WTC11 (cell line): ENCODE results near the gene ALDH16A1. TPM values are rescaled to one million over a fixed set of nuclear protein-coding genes. Genes with fewer than 3 reads are reported as not detected.

Experiments used
- ATAC-seq: fragments of 200-7000 bp; cut with Tn5 transposase; 2 replicates; pipeline ENCODE4 v1.10.0; 2021; ENCODE audit warnings: mild to moderate bottlenecking, moderate library complexity
- CTCF ChIA-PET: fragments of 300-600 bp; sonication (Branson Sonifier 250); formaldehyde crosslinking; loops from one replicate; lab custom pipeline; 2021; ENCODE audit warnings: antibody characterized with exemption; lab: Charles Lee
- POLR2A ChIA-PET: fragments of 350-600 bp; sonication (Branson Sonifier 250); formaldehyde crosslinking; loops from one replicate; lab custom pipeline; 2021; ENCODE audit warnings: antibody characterized with exemption; lab: Charles Lee
- DNase-seq: peaks from one replicate; pipeline ENCODE4 v3.0.0; 2021; ENCODE audit warnings: low spot score
- H3K27ac Mint-ChIP-seq: 2 replicates; pipeline ENCODE4 v1.8.0; 2021; ENCODE audit warnings: mixed read lengths
- H3K27me3 Mint-ChIP-seq: 2 replicates; pipeline ENCODE4 v1.8.0; 2021; ENCODE audit warnings: low read depth, mild to moderate bottlenecking, moderate library complexity, mixed read lengths
- H3K36me3 Mint-ChIP-seq: 2 replicates; pipeline ENCODE4 v1.8.0; 2021; ENCODE audit warnings: mixed read lengths
- H3K4me1 Mint-ChIP-seq: 2 replicates; pipeline ENCODE4 v1.8.0; 2022; ENCODE audit warnings: mixed read lengths
- H3K4me3 Mint-ChIP-seq: 2 replicates; pipeline ENCODE4 v1.8.0; 2021; ENCODE audit warnings: mild to moderate bottlenecking, moderate library complexity, mixed read lengths
- H3K9me3 Mint-ChIP-seq: 2 replicates; pipeline ENCODE4 v1.8.0; 2021; ENCODE audit warnings: mixed read lengths
- FOXK1 ChIP-seq: sonication (generic); formaldehyde crosslinking; IDR thresholded peaks from 2 replicates; pipeline ENCODE4 v1.8.0; 2022; ENCODE audit warnings: mild to moderate bottlenecking, moderate library complexity, missing genetic modification reagents
- GABPB1 ChIP-seq: sonication (generic); formaldehyde crosslinking; IDR thresholded peaks from 2 replicates; pipeline ENCODE4 v1.8.1; 2023; ENCODE audit warnings: mild to moderate bottlenecking, missing genetic modification reagents
- IRF2 ChIP-seq: sonication (generic); formaldehyde crosslinking; IDR thresholded peaks from 2 replicates; pipeline ENCODE4 v1.8.0; 2022; ENCODE audit warnings: low read depth, missing genetic modification reagents, borderline replicate concordance
- NFE2L1 ChIP-seq: sonication (generic); formaldehyde crosslinking; IDR thresholded peaks from 2 replicates; pipeline ENCODE4 v1.8.1; 2023; ENCODE audit warnings: missing genetic modification reagents
- NFYB ChIP-seq: sonication (generic); formaldehyde crosslinking; conservative IDR thresholded peaks from 2 replicates; pipeline ENCODE4 v1.8.0; 2022; ENCODE audit warnings: low read depth, missing genetic modification reagents
- NR2C2 ChIP-seq: sonication (generic); formaldehyde crosslinking; IDR thresholded peaks from 2 replicates; pipeline ENCODE4 v1.8.0; 2022; ENCODE audit warnings: mild to moderate bottlenecking, missing genetic modification reagents
- OVOL2 ChIP-seq: fragments of 250-450 bp; sonication (Bioruptor Pico); IDR thresholded peaks from 2 replicates; pipeline ENCODE4 v1.9.0; 2021; ENCODE audit warnings: mild to moderate bottlenecking, borderline replicate concordance
- RELA ChIP-seq: sonication (generic); formaldehyde crosslinking; IDR thresholded peaks from 2 replicates; pipeline ENCODE4 v1.8.1; 2022; ENCODE audit warnings: missing genetic modification reagents, mild to moderate bottlenecking, borderline replicate concordance
- RORB ChIP-seq: fragments of 250-450 bp; sonication (Bioruptor Pico); IDR thresholded peaks from 2 replicates; pipeline ENCODE4 v1.9.0; 2021; ENCODE audit warnings: mild to moderate bottlenecking
- SMAD3 ChIP-seq: sonication (generic); formaldehyde crosslinking; IDR thresholded peaks from 2 replicates; pipeline ENCODE4 v1.8.0; 2022; ENCODE audit warnings: missing genetic modification reagents, mild to moderate bottlenecking, borderline replicate concordance
- SP1 ChIP-seq: sonication (generic); formaldehyde crosslinking; conservative IDR thresholded peaks from 2 replicates; pipeline ENCODE4 v1.8.1; 2022; ENCODE audit warnings: missing genetic modification reagents
- TP53 ChIP-seq: sonication (generic); formaldehyde crosslinking; IDR thresholded peaks from 2 replicates; pipeline ENCODE4 v1.8.1; 2023; ENCODE audit warnings: mild to moderate bottlenecking, missing genetic modification reagents
- total RNA-seq: library from RNA; stranded (reverse); gene quantifications from 3 replicates; pipeline ENCODE4 v1.2.3, GENCODE V29; 2021
- TF ChIP-seq, protein P1 (sequence below): sonication (generic); formaldehyde crosslinking; IDR thresholded peaks from 2 replicates; pipeline ENCODE4 v1.8.0; 2022; ENCODE audit warnings: mild to moderate bottlenecking, missing genetic modification reagents
- TF ChIP-seq, protein P2 (sequence below): fragments of 250-450 bp; sonication (Bioruptor Pico); IDR thresholded peaks from 2 replicates; pipeline ENCODE4 v1.9.0; 2021; ENCODE audit warnings: mild to moderate bottlenecking
- TF ChIP-seq, protein P3 (sequence below): sonication (generic); formaldehyde crosslinking; IDR thresholded peaks from 2 replicates; pipeline ENCODE4 v1.8.0; 2022; ENCODE audit warnings: mild to moderate bottlenecking, missing genetic modification reagents
- TF ChIP-seq, protein P4 (sequence below): fragments of 200-600 bp; IDR thresholded peaks from 2 replicates; pipeline ENCODE4 v1.8.0; 2022; ENCODE audit warnings: antibody characterized with exemption
- TF ChIP-seq, protein P5 (sequence below): sonication (generic); formaldehyde crosslinking; IDR thresholded peaks from 2 replicates; pipeline ENCODE4 v1.8.0; 2023; ENCODE audit warnings: missing genetic modification reagents
- TF ChIP-seq, protein P6 (sequence below): sonication (generic); formaldehyde crosslinking; IDR thresholded peaks from 2 replicates; pipeline ENCODE4 v1.8.1; 2023; ENCODE audit warnings: mild to moderate bottlenecking, missing genetic modification reagents, moderate library complexity
- TF ChIP-seq, protein P7 (sequence below): sonication (generic); formaldehyde crosslinking; IDR thresholded peaks from 2 replicates; pipeline ENCODE4 v1.8.1; 2023; ENCODE audit warnings: mild to moderate bottlenecking, moderate library complexity, missing genetic modification reagents
- TF ChIP-seq, protein P8 (sequence below): sonication (generic); formaldehyde crosslinking; IDR thresholded peaks from 2 replicates; pipeline ENCODE4 v1.8.1; 2023; ENCODE audit warnings: mild to moderate bottlenecking, missing genetic modification reagents
- TF ChIP-seq, protein P9 (sequence below): sonication (generic); formaldehyde crosslinking; IDR thresholded peaks from 2 replicates; pipeline ENCODE4 v1.8.1; 2022; ENCODE audit warnings: mild to moderate bottlenecking, moderate library complexity, missing genetic modification reagents
- TF ChIP-seq, protein P10 (sequence below): sonication (generic); formaldehyde crosslinking; IDR thresholded peaks from 2 replicates; pipeline ENCODE4 v1.8.1; 2022; ENCODE audit warnings: low read depth, mild to moderate bottlenecking, moderate library complexity, missing genetic modification reagents, borderline replicate concordance

Gene ALDH16A1
- total RNA-seq, 1 experiment from 2014 or later, result 44.3 TPM

DNA sequence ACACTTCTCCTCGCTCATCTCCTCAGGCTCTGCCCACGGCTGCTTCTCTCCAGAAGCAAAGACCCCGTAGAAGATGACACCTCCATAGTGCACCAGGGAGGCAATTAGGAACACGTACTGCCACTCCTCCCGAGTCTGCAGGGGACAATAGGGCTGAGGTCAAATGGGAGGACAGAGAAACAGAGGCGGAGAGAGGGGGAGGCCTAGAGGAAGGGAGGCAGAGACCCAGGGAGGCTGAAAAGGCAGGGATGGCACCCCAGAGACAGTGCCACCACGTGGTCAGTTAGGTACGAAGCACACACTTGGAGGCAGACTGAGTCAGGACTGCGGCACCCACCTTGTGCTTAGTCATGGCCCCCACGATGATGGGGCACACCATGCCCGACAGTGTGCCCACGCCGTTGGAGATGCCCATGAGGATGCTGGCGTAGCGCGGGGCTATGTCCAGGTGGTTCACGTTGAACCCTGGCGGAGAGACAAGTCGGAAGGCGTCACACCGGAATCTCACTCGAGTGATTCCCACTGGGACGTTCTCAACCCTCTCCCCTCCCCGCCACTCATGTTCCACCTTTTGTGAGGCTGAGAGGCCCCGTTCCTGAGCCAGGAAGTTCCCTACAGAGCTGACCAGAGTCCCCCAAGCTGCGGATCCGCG, 22.2 kb upstream of the ALDH16A1 start:
- ATAC-seq, result no peak
- H3K4me3 Mint-ChIP-seq, result no peak overlapping the region
- peaks cover 3% of the 10 kb centered on the region; the same call in 1 of the 2 replicates for H3K36me3 Mint-ChIP-seq
- ChIA-PET POLR2A (interaction anchor here (1.0 kb wide), 1 partner anchor 9 kb away, joined by 3 read pairs; no protein-coding TSS in a partner anchor), CTCF (interaction anchor here (0.9 to 2.3 kb wide), 7 partner anchors 9 to 68 kb away, joined by 3 to 11 read pairs (median 9); partner anchors contain the start of genes DKKL1 and SLC17A7)
- DNase-seq, result no peak
- TF ChIP-seq NFE2L1 (CRISPR knock-in tag), result peak; percentile 41; the same call in 1 of the 2 replicates
- TF ChIP-seq, protein P1, sequence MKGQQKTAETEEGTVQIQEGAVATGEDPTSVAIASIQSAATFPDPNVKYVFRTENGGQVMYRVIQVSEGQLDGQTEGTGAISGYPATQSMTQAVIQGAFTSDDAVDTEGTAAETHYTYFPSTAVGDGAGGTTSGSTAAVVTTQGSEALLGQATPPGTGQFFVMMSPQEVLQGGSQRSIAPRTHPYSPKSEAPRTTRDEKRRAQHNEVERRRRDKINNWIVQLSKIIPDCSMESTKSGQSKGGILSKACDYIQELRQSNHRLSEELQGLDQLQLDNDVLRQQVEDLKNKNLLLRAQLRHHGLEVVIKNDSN (CRISPR knock-in tag), result peak; percentile 57; the same call in 1 of the 2 replicates
- TF ChIP-seq RELA (CRISPR knock-in tag), result no peak
- TF ChIP-seq, protein P2, sequence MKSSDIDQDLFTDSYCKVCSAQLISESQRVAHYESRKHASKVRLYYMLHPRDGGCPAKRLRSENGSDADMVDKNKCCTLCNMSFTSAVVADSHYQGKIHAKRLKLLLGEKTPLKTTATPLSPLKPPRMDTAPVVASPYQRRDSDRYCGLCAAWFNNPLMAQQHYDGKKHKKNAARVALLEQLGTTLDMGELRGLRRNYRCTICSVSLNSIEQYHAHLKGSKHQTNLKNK (CRISPR knock-in tag), result no peak
- TF ChIP-seq, protein P3, sequence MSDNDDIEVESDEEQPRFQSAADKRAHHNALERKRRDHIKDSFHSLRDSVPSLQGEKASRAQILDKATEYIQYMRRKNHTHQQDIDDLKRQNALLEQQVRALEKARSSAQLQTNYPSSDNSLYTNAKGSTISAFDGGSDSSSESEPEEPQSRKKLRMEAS (CRISPR knock-in tag), result peak; percentile 84
- TF ChIP-seq, protein P4, sequence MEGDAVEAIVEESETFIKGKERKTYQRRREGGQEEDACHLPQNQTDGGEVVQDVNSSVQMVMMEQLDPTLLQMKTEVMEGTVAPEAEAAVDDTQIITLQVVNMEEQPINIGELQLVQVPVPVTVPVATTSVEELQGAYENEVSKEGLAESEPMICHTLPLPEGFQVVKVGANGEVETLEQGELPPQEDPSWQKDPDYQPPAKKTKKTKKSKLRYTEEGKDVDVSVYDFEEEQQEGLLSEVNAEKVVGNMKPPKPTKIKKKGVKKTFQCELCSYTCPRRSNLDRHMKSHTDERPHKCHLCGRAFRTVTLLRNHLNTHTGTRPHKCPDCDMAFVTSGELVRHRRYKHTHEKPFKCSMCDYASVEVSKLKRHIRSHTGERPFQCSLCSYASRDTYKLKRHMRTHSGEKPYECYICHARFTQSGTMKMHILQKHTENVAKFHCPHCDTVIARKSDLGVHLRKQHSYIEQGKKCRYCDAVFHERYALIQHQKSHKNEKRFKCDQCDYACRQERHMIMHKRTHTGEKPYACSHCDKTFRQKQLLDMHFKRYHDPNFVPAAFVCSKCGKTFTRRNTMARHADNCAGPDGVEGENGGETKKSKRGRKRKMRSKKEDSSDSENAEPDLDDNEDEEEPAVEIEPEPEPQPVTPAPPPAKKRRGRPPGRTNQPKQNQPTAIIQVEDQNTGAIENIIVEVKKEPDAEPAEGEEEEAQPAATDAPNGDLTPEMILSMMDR, result peak; percentile 21; the same call in 1 of the 2 replicates
- no peak for TF ChIP-seq RORB (CRISPR knock-in tag)
- TF ChIP-seq, protein P5, sequence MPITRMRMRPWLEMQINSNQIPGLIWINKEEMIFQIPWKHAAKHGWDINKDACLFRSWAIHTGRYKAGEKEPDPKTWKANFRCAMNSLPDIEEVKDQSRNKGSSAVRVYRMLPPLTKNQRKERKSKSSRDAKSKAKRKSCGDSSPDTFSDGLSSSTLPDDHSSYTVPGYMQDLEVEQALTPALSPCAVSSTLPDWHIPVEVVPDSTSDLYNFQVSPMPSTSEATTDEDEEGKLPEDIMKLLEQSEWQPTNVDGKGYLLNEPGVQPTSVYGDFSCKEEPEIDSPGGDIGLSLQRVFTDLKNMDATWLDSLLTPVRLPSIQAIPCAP, result no peak
- TF ChIP-seq, protein P6, sequence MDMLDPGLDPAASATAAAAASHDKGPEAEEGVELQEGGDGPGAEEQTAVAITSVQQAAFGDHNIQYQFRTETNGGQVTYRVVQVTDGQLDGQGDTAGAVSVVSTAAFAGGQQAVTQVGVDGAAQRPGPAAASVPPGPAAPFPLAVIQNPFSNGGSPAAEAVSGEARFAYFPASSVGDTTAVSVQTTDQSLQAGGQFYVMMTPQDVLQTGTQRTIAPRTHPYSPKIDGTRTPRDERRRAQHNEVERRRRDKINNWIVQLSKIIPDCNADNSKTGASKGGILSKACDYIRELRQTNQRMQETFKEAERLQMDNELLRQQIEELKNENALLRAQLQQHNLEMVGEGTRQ, result peak; percentile 69
- no peak for TF ChIP-seq SMAD3 (CRISPR knock-in tag)
- TF ChIP-seq FOXK1 (CRISPR knock-in tag), result no peak
- TF ChIP-seq NR2C2 (CRISPR knock-in tag), result no peak
- peaks cover 98% of the 10 kb centered on the region for H3K27me3 Mint-ChIP-seq
- no peak overlapping the region for H3K27ac Mint-ChIP-seq
- peaks cover 11% of the 10 kb centered on the region for H3K9me3 Mint-ChIP-seq
- peaks cover 58% of the 10 kb centered on the region for H3K4me1 Mint-ChIP-seq

DNA sequence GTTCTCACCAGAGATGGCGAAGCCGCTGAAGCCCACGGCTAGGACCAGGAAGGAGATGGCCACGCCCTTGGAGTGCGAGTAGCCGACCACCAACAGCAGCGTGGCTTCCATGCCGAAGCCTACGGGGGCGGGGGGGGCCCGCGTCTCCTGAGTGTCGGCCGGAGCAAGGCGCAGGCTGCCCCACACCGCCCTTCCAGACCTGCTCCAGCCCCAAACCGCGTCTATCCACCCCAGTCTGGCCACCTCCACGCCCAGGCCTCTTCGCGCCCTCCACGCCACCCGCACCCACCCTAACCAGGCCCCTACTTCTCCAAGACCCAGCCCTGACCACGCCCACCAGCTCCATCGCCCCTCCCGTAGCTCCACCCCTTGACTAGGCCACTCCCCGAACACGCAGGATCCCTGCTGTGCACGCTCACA, 21.7 kb upstream of the ALDH16A1 start:
- Mint-ChIP-seq H3K27me3 (peaks cover 98% of the 10 kb centered on the region), H3K9me3 (peaks cover 11% of the 10 kb centered on the region), H3K4me1 (peaks cover 57% of the 10 kb centered on the region), H3K4me3 (no peak overlapping the region), H3K27ac (no peak overlapping the region), H3K36me3 (peaks cover 3% of the 10 kb centered on the region; the same call in 1 of the 2 replicates)
- ChIA-PET CTCF (interaction anchor here (0.9 to 1.4 kb wide), 5 partner anchors 9 to 68 kb away, joined by 3 to 10 read pairs (median 5); partner anchors contain the start of gene DKKL1), POLR2A (interaction anchor here (1.0 kb wide), 1 partner anchor 10 kb away, joined by 3 read pairs; no protein-coding TSS in a partner anchor)
- DNase-seq, result no peak
- ATAC-seq, result no peak
- TF ChIP-seq OVOL2 (no peak), GABPB1 (no peak), IRF2 (CRISPR knock-in tag) (no peak), NFYB (no peak), SP1 (CRISPR knock-in tag) (no peak), NR2C2 (CRISPR knock-in tag) (no peak), TP53 (CRISPR knock-in tag) (no peak)
- TF ChIP-seq, protein P7, sequence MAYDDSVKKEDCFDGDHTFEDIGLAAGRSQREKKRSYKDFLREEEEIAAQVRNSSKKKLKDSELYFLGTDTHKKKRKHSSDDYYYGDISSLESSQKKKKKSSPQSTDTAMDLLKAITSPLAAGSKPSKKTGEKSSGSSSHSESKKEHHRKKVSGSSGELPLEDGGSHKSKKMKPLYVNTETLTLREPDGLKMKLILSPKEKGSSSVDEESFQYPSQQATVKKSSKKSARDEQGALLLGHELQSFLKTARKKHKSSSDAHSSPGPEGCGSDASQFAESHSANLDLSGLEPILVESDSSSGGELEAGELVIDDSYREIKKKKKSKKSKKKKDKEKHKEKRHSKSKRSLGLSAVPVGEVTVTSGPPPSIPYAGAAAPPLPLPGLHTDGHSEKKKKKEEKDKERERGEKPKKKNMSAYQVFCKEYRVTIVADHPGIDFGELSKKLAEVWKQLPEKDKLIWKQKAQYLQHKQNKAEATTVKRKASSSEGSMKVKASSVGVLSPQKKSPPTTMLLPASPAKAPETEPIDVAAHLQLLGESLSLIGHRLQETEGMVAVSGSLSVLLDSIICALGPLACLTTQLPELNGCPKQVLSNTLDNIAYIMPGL, result no peak
- TF ChIP-seq, protein P8, sequence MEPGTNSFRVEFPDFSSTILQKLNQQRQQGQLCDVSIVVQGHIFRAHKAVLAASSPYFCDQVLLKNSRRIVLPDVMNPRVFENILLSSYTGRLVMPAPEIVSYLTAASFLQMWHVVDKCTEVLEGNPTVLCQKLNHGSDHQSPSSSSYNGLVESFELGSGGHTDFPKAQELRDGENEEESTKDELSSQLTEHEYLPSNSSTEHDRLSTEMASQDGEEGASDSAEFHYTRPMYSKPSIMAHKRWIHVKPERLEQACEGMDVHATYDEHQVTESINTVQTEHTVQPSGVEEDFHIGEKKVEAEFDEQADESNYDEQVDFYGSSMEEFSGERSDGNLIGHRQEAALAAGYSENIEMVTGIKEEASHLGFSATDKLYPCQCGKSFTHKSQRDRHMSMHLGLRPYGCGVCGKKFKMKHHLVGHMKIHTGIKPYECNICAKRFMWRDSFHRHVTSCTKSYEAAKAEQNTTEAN (CRISPR knock-in tag), result no peak
- TF ChIP-seq, protein P6, result no peak
- TF ChIP-seq, protein P9, sequence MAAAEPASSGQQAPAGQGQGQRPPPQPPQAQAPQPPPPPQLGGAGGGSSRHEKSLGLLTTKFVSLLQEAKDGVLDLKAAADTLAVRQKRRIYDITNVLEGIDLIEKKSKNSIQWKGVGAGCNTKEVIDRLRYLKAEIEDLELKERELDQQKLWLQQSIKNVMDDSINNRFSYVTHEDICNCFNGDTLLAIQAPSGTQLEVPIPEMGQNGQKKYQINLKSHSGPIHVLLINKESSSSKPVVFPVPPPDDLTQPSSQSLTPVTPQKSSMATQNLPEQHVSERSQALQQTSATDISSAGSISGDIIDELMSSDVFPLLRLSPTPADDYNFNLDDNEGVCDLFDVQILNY (CRISPR knock-in tag), result no peak
- TF ChIP-seq, protein P10, sequence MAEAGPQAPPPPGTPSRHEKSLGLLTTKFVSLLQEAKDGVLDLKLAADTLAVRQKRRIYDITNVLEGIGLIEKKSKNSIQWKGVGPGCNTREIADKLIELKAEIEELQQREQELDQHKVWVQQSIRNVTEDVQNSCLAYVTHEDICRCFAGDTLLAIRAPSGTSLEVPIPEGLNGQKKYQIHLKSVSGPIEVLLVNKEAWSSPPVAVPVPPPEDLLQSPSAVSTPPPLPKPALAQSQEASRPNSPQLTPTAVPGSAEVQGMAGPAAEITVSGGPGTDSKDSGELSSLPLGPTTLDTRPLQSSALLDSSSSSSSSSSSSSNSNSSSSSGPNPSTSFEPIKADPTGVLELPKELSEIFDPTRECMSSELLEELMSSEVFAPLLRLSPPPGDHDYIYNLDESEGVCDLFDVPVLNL, result no peak
